Karpas-422 (cell line): Measurements from ENCODE around the gene ATL2. TPM values are rescaled to one million over a fixed set of nuclear protein-coding genes. Genes with fewer than 3 reads are reported as not detected.

ENCODE experiments used
- DNase-seq: peaks from one replicate; pipeline ENCODE4 v3.0.0-alpha.2; 2015
- H2AFZ ChIP-seq: fragments of 200-600 bp; sonication (generic); 2 replicates; pipeline ENCODE4 v1.6.1; 2014; ENCODE audit warnings: antibody characterized with exemption, low read length, mixed read lengths
- H3K27ac ChIP-seq: fragments of 200-600 bp; sonication (generic); 2 replicates; pipeline ENCODE4 v1.5.1; 2014; ENCODE audit warnings: mild to moderate bottlenecking, low read length, moderate library complexity
- H3K27me3 ChIP-seq: fragments of 200-600 bp; sonication (generic); 2 replicates; pipeline ENCODE4 v1.6.1; 2014; ENCODE audit warnings: low read length, mixed read lengths
- H3K36me3 ChIP-seq: fragments of 200-600 bp; sonication (generic); 2 replicates; pipeline ENCODE4 v1.6.1; 2014; ENCODE audit warnings: low read length, mixed read lengths; ENCODE audit not compliant: insufficient read depth
- H3K4me1 ChIP-seq: fragments of 200-600 bp; sonication (generic); 2 replicates; pipeline ENCODE4 v1.6.1; 2014; ENCODE audit warnings: mild to moderate bottlenecking, low read length, mixed read lengths
- H3K4me2 ChIP-seq: fragments of 200-600 bp; sonication (generic); 2 replicates; pipeline ENCODE4 v1.6.1; 2014; ENCODE audit warnings: low read length, low read depth, mild to moderate bottlenecking; ENCODE audit not compliant: poor library complexity, severe bottlenecking
- H3K4me3 ChIP-seq: fragments of 200-600 bp; sonication (generic); 2 replicates; pipeline ENCODE4 v1.5.1; 2014; ENCODE audit warnings: mild to moderate bottlenecking, antibody characterized with exemption, low read length, mixed read lengths
- H3K79me2 ChIP-seq: fragments of 200-600 bp; sonication (generic); 2 replicates; pipeline ENCODE4 v1.6.1; 2014; ENCODE audit warnings: mild to moderate bottlenecking, low read length, mixed read lengths
- H3K9ac ChIP-seq: fragments of 200-600 bp; sonication (generic); 2 replicates; pipeline ENCODE4 v1.6.0; 2014; ENCODE audit warnings: low read length
- H3K9me2 ChIP-seq: fragments of 200-600 bp; sonication (generic), shearing (Covaris generic); replicated peaks from 2 replicates; pipeline ENCODE4 v1.6.0; 2014; ENCODE audit warnings: mild to moderate bottlenecking, low read length, moderate library complexity; ENCODE audit not compliant: insufficient read depth
- H3K9me3 ChIP-seq: fragments of 300-700, 200-600 bp; sonication (generic); 2 replicates; pipeline ENCODE4 v1.6.1; 2014; ENCODE audit warnings: low read length, mixed read lengths
- H4K20me1 ChIP-seq: fragments of 200-600 bp; sonication (generic); 2 replicates; pipeline ENCODE4 v1.6.1; 2014; ENCODE audit warnings: mild to moderate bottlenecking, antibody characterized with exemption, low read length, low read depth; ENCODE audit not compliant: insufficient read depth
- total RNA-seq: library from RNA; depleted of rRNA; stranded (reverse); fragments of >200 nt; shearing (Covaris generic); gene quantifications from 2 replicates; pipeline ENCODE4 v1.2.3, GENCODE V29; 2014; ENCODE audit warnings: low replicate concordance

Gene ATL2
- total RNA-seq, 1 experiment from 2014 or later = 154 TPM

DNA sequence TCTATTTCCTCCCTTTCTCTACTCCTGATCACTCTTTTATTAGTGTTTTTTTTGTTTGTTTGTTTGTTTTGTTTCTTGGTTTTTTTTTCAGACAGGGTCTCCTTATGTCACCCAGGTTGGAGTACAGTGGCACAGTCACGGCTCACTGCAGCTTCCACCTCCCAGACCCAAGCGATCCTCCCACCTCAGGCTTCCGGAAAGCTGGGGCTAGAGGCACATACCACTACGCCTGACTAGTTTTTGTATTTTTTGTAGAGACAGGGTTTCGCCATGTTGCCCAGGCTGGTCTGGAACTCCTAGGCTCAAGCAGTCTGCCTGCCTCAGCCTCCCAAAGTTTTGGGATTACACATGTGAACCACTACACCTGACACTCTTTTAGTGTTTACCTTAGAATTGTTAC lies 122.3 kb downstream of the ATL2 start:
- H3K9me3 ChIP-seq = no peaks in the 10 kb centered on the region
- no peaks in the 10 kb centered on the region for H3K9me2 ChIP-seq
- no peaks in the 10 kb centered on the region for H3K36me3 ChIP-seq
- no peak for DNase-seq
- H3K4me3 ChIP-seq = no peak overlapping the region
- H3K27ac ChIP-seq = no peak overlapping the region
- H3K4me2 ChIP-seq = no peak overlapping the region
- H2AFZ ChIP-seq = no peak overlapping the region
- H3K79me2 ChIP-seq = no peaks in the 10 kb centered on the region
- no peaks in the 10 kb centered on the region for H3K27me3 ChIP-seq
- H3K4me1 ChIP-seq = no peaks in the 10 kb centered on the region
- H4K20me1 ChIP-seq = no peaks in the 10 kb centered on the region
- H3K9ac ChIP-seq = no peak overlapping the region

DNA sequence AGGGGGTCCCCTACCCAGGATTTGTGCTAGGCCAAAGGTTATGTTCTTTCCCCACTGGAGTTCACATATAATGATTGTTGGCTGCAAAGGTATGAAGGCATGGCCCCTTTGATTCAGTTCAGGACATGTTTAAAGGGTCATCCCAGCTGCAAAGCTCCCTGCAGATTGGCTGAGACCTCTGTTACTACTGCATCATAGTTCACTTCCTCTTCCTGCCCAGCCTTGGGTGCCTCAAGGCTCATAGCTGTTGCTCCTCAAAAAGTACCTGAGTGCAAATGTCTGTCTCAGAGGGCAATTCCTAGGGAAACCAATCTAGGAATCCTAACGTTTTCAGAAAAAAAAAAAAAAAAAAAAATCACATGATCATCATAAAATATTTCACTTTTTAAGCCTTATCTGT lies 125.1 kb downstream of the ATL2 start:
- Histone ChIP-seq H2AFZ (no peak overlapping the region), H3K9me2 (no peaks in the 10 kb centered on the region), H3K4me2 (no peak overlapping the region), H3K4me1 (no peaks in the 10 kb centered on the region), H3K27ac (no peak overlapping the region), H3K9me3 (no peaks in the 10 kb centered on the region), H3K4me3 (no peak overlapping the region), H3K79me2 (no peaks in the 10 kb centered on the region), H3K9ac (no peak overlapping the region), H4K20me1 (no peaks in the 10 kb centered on the region), H3K36me3 (no peaks in the 10 kb centered on the region), H3K27me3 (no peaks in the 10 kb centered on the region)
- DNase-seq = peak; percentile 46

DNA sequence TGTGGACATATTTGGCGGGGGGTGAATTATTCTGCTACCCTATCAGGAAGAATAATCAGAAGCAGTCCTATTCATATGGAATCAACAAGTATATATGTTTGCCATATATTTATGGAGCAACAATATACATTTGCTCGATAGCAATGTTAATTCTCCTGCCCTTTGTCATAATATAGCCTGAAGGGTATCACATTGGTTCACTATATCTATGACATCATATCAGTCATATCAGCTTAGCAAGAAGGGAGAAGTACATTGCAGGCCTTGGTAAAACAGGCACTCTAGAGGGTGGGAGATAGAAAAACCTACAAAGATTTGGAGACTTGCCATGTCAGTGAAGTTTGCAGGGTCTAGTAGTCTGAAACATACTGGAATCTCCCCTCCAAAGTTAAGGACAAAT lies 128.4 kb downstream of the ATL2 start:
- Histone ChIP-seq H3K9ac (no peak overlapping the region), H3K27ac (no peak overlapping the region), H3K79me2 (no peaks in the 10 kb centered on the region), H3K4me2 (no peak overlapping the region), H3K9me3 (no peaks in the 10 kb centered on the region), H4K20me1 (no peaks in the 10 kb centered on the region), H3K4me1 (no peaks in the 10 kb centered on the region), H2AFZ (no peak overlapping the region), H3K27me3 (no peaks in the 10 kb centered on the region), H3K9me2 (no peaks in the 10 kb centered on the region), H3K4me3 (no peak overlapping the region), H3K36me3 (no peaks in the 10 kb centered on the region)
- no peak for DNase-seq

DNA sequence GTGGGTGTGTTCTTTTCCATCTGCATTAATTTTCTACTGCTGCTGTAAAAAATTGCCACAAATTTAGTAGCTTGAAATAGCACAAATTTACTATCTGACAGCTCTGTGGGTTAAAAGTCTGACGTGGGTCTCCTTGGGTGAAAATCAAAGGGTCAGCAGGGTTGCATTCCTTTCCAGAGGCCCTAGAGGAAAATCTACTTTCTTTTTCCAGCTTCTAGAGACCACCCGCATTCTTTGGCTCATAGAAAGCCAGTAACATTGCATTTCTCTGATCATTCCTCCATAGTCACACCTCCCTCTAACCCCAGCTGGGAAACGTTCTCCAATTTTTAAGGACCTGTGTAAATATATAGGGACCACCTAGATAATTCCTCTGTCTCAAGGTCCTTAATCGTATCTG lies 128.8 kb downstream of the ATL2 start:
- no peak overlapping the region for H3K9ac ChIP-seq
- no peaks in the 10 kb centered on the region for H3K9me3 ChIP-seq
- H3K4me2 ChIP-seq = no peak overlapping the region
- H3K27ac ChIP-seq = no peak overlapping the region
- no peak for DNase-seq
- H4K20me1 ChIP-seq = no peaks in the 10 kb centered on the region
- no peaks in the 10 kb centered on the region for H3K36me3 ChIP-seq
- no peaks in the 10 kb centered on the region for H3K27me3 ChIP-seq
- H3K79me2 ChIP-seq = no peaks in the 10 kb centered on the region
- H3K4me3 ChIP-seq = no peak overlapping the region
- H2AFZ ChIP-seq = no peak overlapping the region
- H3K4me1 ChIP-seq = no peaks in the 10 kb centered on the region
- H3K9me2 ChIP-seq = no peaks in the 10 kb centered on the region

DNA sequence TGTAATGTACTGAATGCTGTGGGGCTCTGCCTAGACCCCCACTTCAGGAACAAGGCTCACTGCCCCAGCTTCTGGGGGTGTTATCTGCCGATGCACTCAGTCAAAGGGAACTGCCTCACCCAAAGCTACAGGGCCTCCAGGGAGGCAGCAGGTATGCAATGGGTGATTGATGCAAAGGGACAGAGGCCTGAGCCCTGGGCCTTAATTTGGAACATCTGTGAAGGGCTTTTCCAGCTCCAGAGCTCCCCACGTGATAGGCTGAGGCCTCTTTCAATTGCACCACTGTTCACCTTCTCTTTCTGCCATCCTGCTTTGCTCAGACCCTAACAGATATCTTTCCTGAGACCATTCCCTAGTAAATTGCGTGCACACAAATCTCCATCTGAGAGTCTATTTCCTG lies 131.0 kb downstream of the ATL2 start:
- H3K9me2 ChIP-seq = no peaks in the 10 kb centered on the region
- no peaks in the 10 kb centered on the region for H3K79me2 ChIP-seq
- DNase-seq = no peak
- H3K36me3 ChIP-seq = no peaks in the 10 kb centered on the region
- no peaks in the 10 kb centered on the region for H4K20me1 ChIP-seq
- no peak overlapping the region for H3K4me3 ChIP-seq
- no peak overlapping the region for H3K4me2 ChIP-seq
- H3K27me3 ChIP-seq = no peaks in the 10 kb centered on the region
- no peak overlapping the region for H3K27ac ChIP-seq
- H3K9me3 ChIP-seq = no peaks in the 10 kb centered on the region
- H2AFZ ChIP-seq = no peak overlapping the region
- no peak overlapping the region for H3K9ac ChIP-seq
- H3K4me1 ChIP-seq = no peaks in the 10 kb centered on the region

DNA sequence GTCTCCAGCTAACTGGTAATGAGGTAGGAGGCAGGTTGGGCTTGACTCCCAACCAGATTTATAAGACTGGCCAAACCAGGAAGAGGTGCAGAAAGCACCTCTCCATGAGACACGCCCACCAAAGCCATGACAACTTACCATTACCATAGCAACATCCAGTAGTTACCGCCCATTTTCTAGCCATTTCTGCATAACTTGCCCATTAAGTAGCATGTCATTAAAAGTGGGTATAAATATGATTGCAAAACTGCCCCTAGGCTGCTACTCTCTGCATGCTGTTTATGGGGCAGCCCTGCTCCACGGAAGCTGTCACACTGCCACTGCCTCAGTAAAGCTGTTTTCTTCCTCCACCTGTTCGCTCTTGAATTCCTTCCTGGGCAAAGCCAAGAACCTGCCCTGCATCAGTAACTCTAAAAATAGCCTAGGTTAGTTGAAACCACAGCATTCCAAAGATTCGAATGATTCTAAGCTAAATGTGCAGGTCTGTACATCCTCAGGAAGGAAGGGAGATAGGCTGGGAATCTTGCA lies 131.9 kb downstream of the ATL2 start:
- no peak overlapping the region for H3K27ac ChIP-seq
- H3K79me2 ChIP-seq = no peaks in the 10 kb centered on the region
- H3K4me1 ChIP-seq = no peaks in the 10 kb centered on the region
- H2AFZ ChIP-seq = no peak overlapping the region
- H3K4me3 ChIP-seq = no peak overlapping the region
- H3K9ac ChIP-seq = no peak overlapping the region
- H3K4me2 ChIP-seq = no peak overlapping the region
- H3K36me3 ChIP-seq = no peaks in the 10 kb centered on the region
- H4K20me1 ChIP-seq = no peaks in the 10 kb centered on the region
- no peaks in the 10 kb centered on the region for H3K9me3 ChIP-seq
- no peaks in the 10 kb centered on the region for H3K9me2 ChIP-seq
- H3K27me3 ChIP-seq = no peaks in the 10 kb centered on the region
- DNase-seq = peak; percentile 57

DNA sequence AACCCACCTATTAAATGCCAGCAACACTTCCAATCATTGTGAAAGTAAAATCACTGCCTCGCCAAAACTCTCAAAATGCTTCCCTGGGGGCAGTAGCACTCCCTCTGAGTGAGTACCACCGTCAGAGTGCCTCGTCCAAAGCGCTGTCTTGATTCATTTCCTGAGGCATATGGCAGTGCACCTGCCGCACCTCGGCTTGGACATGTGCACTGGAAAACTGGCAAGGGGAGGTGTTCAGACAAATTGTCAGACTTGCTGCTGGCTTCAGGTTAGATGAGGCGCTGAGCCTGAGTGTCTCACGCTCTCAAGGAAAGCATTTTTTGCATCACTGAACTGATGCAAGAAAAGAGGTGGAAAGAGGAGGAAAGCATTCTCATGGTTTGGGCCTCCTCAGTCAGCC lies 132.8 kb downstream of the ATL2 start:
- Histone ChIP-seq H3K9me3 (no peaks in the 10 kb centered on the region), H3K27ac (no peak overlapping the region), H3K4me1 (no peaks in the 10 kb centered on the region), H3K4me3 (no peak overlapping the region), H4K20me1 (no peaks in the 10 kb centered on the region), H3K27me3 (no peaks in the 10 kb centered on the region), H3K36me3 (no peaks in the 10 kb centered on the region), H3K79me2 (no peaks in the 10 kb centered on the region), H3K9ac (no peak overlapping the region), H3K9me2 (no peaks in the 10 kb centered on the region), H3K4me2 (no peak overlapping the region), H2AFZ (no peak overlapping the region)
- DNase-seq = no peak
